Raji (cell line): ENCODE measurements around the gene SULF2.

Experiments used
- POLR2A ChIP-seq: IDR thresholded peaks from 2 replicates; pipeline ENCODE4 v1.6.1; 2011; ENCODE audit warnings: low read depth, low read length, control low read depth; ENCODE audit not compliant: insufficient read depth

Gene SULF2

DNA sequence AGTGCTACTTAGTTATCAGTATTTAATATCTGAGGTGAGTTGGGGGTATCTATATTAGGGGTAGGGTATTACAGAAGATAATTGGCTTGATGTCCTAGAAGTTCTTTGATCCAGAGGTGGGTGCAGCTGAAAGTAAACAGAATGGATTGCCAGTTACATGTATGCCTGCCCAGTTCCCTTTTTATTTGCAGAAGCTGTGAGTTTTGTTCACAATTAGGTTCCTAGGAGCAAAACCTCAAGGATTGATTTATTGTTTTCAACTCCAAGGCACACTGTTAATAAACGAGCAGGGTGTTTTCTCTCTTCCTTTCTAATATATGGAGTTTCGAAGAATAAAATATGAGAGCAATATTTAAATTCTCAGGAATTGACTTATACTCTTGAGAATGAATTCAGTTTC, 129.0 kb downstream of the SULF2 start:
- TF ChIP-seq POLR2A = no peak

- TF ChIP-seq POLR2A = no peak
Observed at GRCh38 chr20:47655635-47656034, 129.6 kb downstream of the SULF2 start.

DNA sequence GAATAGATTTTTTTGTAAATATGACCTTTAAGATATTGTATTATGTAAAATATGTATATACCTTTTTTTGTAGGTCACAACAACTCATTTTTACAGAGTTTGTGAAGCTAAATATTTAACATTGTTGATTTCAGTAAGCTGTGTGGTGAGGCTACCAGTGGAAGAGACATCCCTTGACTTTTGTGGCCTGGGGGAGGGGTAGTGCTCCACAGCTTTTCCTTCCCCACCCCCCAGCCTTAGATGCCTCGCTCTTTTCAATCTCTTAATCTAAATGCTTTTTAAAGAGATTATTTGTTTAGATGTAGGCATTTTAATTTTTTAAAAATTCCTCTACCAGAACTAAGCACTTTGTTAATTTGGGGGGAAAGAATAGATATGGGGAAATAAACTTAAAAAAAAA, 130.9 kb downstream of the SULF2 start:
- TF ChIP-seq POLR2A = no peak

GRCh38 chr20:47653869-47654268, 131.4 kb downstream of the SULF2 start:
- no peak for TF ChIP-seq POLR2A

- TF ChIP-seq POLR2A = no peak
Observed at GRCh38 chr20:47652794-47653193, 132.5 kb downstream of the SULF2 start.

- no peak for TF ChIP-seq POLR2A
Observed at GRCh38 chr20:47652301-47652700, 133.0 kb downstream of the SULF2 start.

DNA sequence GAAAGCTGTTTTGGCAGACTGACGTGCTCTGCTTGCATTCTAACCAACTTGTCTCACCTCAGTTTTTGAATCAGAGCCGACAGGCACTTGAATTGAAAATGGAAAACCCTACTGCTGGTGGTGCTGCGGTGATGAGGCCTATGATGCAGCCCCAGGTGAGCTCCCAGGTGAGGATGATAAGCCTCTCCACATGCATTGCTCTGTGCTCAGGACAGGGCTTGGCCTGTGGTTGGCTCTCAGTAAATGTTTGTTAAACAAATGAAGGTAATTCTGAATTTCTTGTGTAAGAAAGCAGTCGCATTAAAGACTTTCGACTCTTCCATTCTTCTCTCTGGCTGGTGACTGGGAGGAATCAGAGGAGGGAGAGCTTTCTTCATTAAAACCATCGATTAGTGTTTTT, 136.3 kb downstream of the SULF2 start:
- TF ChIP-seq POLR2A = no peak

GRCh38 chr20:47647994-47648393, 137.3 kb downstream of the SULF2 start:
- no peak for TF ChIP-seq POLR2A

GRCh38 chr20:47645632-47646031, 139.6 kb downstream of the SULF2 start:
- TF ChIP-seq POLR2A = no peak

DNA sequence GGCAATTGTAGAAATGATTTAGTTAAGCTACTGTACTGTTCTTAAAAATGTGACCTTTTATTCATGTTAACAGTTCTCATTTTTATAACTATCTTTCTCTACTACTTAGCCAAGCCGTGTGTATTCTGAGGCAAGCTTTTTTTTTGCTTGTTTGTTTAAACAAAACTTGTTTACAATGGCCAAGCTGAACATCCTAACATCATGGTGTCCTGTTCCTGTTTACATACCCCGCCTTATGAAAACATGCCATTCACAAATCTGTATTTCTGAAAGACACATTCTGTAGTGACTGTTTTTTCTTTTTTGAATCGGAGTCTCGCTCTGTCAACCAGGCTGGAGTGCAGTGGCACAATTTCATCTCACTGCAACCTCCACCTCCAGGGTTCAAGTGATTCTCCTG, 142.7 kb downstream of the SULF2 start:
- TF ChIP-seq POLR2A = no peak

DNA sequence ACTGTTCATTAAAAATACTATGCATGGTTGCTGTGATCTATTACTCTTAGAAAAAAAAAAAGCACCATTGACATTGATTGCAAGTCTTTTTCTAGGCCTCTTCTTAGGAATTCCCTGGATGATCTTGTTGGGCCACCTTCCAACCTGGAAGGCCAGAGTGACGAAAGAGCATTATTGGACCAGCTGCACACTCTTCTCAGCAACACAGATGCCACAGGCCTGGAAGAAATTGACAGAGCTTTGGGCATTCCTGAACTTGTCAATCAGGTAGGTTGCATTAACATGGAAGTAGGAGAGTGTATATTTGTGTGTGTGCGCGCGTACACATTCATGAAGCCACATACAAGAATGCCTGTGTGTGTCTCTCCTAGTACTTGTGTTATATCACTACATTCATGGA, 143.2 kb downstream of the SULF2 start:
- TF ChIP-seq POLR2A = no peak

- no peak for TF ChIP-seq POLR2A
Observed at GRCh38 chr20:47638851-47639250, 146.4 kb downstream of the SULF2 start.

DNA sequence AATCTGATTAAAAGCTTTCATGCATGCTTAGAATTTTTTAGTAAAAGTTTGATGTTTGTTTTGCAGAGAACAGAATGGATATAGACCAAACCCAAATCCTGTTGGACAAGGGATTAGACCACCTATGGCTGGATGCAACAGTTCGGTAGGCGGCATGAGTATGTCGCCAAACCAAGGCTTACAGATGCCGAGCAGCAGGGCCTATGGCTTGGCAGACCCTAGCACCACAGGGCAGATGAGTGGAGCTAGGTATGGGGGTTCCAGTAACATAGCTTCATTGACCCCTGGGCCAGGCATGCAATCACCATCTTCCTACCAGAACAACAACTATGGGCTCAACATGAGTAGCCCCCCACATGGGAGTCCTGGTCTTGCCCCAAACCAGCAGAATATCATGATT, 150.0 kb downstream of the SULF2 start:
- TF ChIP-seq POLR2A = no peak

DNA sequence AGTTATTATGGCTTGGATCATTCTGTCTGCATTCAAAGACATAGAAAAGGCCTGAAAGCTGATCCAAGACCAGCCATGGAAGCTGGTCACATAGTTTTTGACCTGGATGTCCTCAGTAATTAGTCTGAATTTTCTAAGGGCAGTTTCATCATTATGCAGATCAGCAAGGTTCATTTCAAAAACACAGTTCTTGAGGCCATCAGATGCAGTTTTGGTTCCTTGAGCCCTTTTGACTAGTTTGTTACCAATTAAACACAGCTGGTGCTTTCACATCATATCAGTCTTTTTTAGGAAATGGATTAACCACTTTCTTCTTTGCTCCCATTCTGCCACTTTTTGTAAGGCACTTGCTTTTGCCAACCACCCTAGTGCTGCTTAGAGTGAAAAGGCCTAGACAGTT, 154.2 kb downstream of the SULF2 start:
- no peak for TF ChIP-seq POLR2A

DNA sequence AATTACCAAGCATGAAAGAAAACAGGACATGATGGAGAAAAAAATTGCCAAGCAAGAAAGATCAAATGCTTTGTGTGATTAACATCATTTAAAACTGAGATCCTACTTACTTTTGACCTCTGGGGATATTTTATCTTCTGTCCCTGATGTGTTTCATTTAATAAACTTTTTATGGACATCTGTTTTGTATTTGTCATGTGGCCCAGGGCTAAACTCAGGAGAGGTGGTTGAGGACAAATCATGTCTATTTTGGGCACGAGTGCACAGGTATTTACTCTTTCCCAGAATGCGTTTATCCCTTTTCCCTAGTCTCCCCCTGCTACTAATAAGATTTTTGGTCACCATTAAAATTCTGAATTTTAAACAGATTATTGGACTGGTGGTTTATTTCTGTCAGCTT, 155.4 kb downstream of the SULF2 start:
- no peak for TF ChIP-seq POLR2A

DNA sequence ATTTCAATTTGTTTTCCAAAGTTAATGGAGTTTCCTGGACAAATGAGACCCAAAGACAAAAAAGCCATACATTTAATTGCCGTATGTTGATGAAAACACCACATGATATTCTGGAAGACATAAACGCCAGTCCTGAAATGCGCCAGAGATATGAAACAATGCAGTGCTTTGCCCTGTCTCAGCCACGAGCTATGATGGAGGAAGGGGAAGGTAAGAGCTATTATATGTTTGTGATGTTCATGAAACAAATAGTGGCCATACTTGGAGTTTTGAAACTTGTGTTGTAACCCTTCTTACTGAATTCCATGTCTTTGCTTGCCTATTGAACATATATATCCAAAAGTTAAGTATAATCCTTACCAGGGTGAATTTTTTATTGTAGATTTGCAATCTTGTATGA, 157.7 kb downstream of the SULF2 start:
- no peak for TF ChIP-seq POLR2A

DNA sequence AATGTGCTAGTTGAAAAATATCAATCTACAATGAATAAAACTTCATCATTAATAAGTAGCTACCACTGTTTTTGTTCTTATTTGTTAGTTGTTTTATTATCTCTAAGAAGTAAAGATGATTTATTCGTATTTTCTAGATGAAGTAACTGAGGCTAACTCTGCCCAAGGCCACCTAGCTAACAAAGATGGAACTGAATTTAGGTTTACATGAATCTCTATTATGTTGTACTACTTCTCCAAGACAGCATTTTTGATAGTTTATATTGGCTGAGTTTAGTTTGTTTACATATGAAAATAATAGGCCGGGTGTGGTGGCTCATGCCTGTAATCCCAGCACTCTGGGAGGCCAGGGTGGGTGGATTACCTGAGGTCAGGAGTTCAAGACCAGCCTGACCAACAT, 162.1 kb downstream of the SULF2 start:
- no peak for TF ChIP-seq POLR2A

DNA sequence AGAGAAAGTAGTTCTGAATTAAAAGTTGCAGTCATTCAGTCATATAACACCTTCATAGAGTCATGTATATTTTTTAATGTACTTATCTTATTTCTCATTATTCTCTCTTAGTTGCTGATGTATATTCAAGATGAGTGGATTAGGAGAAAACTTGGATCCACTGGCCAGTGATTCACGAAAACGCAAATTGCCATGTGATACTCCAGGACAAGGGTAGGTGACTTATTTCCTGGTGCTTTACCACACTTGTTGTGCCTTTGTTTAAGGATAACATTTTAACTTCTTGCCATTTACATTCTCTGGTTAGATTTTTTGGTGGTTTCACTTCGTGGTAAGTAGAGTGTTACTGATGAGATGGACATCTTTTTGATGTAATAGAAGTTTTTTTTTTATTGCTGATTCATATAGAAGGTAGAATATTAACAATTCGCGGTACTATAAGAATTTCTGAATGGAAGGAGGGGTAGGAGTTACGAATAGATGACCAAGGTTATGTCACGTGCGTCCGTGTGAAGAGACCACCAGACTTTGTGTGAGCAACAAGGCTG, 163.1 kb downstream of the SULF2 start:
- TF ChIP-seq POLR2A = no peak
